HL-60 (cell line): ENCODE results near the gene WASL.
A peak's percentile ranks its signal among the peaks of the same experiment; 100 is the strongest.

Source experiments
- DNase-seq, 2 experiments: peaks; one replicate each; pipeline ENCODE4 v3.0.0-alpha.2; 2010 to 2020; ENCODE audit warnings: low read depth in 1 of 2, low spot score in 1 of 2
- H3K27ac ChIP-seq: fragments of 250-450 bp; sonication (Bioruptor Pico); replicated peaks from 2 replicates; pipeline ENCODE4 v1.5.1; 2020; ENCODE audit warnings: mild to moderate bottlenecking, moderate library complexity
- H3K27me3 ChIP-seq: fragments of 250-450 bp; sonication (Bioruptor Pico); 2 replicates; pipeline ENCODE4 v1.5.1; 2021; ENCODE audit warnings: mild to moderate bottlenecking, moderate library complexity; ENCODE audit not compliant: insufficient read depth, poor library complexity, severe bottlenecking
- H3K4me3 ChIP-seq: replicated peaks from 2 replicates; pipeline ENCODE4 v1.5.1; 2011; ENCODE audit warnings: mild to moderate bottlenecking, control low read depth, low read length; ENCODE audit not compliant: insufficient read depth
- CTCF ChIP-seq: IDR thresholded peaks from one replicate; pipeline ENCODE4 v1.5.1; 2011; ENCODE audit warnings: low read length, control low read depth, inconsistent platforms; ENCODE audit not compliant: insufficient read depth
- GABPA ChIP-seq: IDR thresholded peaks from 2 replicates; pipeline ENCODE4 v1.6.1; 2012; ENCODE audit warnings: low read depth
- POLR2AphosphoS5 ChIP-seq: IDR thresholded peaks from 2 replicates; pipeline ENCODE4 v1.6.1; 2012; ENCODE audit warnings: low read depth
- REST ChIP-seq: IDR thresholded peaks from 2 replicates; pipeline ENCODE4 v1.6.1; 2012; ENCODE audit warnings: low read depth; ENCODE audit not compliant: insufficient replicate concordance
- SPI1 ChIP-seq: IDR thresholded peaks from 2 replicates; pipeline ENCODE4 v1.6.1; 2012; ENCODE audit warnings: low read depth, mild to moderate bottlenecking, borderline replicate concordance

The WASL gene

GRCh38 chr7:123687727-123688126 is 61.1 kb downstream of the WASL start:
- Histone ChIP-seq H3K4me3 (no peak overlapping the region), H3K27ac (no peak overlapping the region), H3K27me3 (no peaks in the 10 kb centered on the region)
- TF ChIP-seq REST (no peak), SPI1 (no peak), GABPA (no peak), CTCF (no peak), POLR2AphosphoS5 (no peak)
- no peak for DNase-seq

- no peak for DNase-seq
- TF ChIP-seq GABPA (no peak), CTCF (no peak), SPI1 (no peak), POLR2AphosphoS5 (no peak), REST (no peak)
- Histone ChIP-seq H3K27me3 (no peaks in the 10 kb centered on the region), H3K27ac (no peak overlapping the region), H3K4me3 (no peak overlapping the region)
These were observed 61.6 kb downstream of the WASL start for GRCh38 chr7:123687161-123687560.

- peak; percentile 3 to 25 for DNase-seq
- H3K27me3 ChIP-seq: no peaks in the 10 kb centered on the region
- H3K4me3 ChIP-seq: no peak overlapping the region
- no peak overlapping the region for H3K27ac ChIP-seq
- TF ChIP-seq CTCF: no peak
- TF ChIP-seq POLR2AphosphoS5: no peak
- no peak for TF ChIP-seq SPI1
- no peak for TF ChIP-seq GABPA
- TF ChIP-seq REST: no peak
These were observed 66.1 kb downstream of the WASL start for GRCh38 chr7:123682690-123683089.
